Loucy (cell line): ENCODE results near the gene TOLLIP.

Experiments
- EZH2phosphoT487 ChIP-seq: fragments of 200-600 bp; IDR thresholded peaks from 2 replicates; pipeline ENCODE4 v1.6.1; 2018; ENCODE audit warnings: antibody characterized with exemption, mild to moderate bottlenecking, moderate library complexity, borderline replicate concordance
- TF ChIP-seq, protein P1 (sequence below): fragments of 200-600 bp; sonication (generic); conservative IDR thresholded peaks from 2 replicates; pipeline ENCODE4 v1.5.1; 2014; ENCODE audit warnings: mild to moderate bottlenecking, antibody characterized with exemption, low read length

DNA sequence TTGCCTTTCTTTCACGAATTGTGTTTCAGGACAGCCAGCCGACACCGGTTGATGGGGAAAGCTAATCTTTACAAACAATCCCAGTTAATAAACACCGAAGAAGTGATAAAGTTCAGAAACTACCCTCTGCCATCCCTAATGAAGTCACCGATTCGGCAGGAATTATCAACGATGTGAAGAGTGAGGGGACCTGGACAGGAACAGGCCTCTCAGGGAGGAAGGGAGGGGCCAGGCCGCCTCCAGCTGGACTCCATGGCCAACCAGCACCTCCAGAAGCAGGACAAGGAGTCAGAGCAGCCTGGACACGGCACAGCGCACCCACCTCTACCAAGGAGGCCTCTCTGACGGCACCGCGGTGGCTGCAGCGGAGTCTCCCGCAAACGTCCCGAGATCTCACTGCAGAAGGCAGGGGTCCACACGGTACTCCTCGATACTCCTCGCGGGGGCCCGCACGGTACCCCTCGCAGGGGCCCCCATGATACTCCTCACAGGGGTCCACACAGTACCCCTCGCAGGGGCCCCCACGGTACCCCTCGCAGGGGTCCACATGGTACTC is 3.9 kb downstream of the TOLLIP start:
- TF ChIP-seq, protein P1, sequence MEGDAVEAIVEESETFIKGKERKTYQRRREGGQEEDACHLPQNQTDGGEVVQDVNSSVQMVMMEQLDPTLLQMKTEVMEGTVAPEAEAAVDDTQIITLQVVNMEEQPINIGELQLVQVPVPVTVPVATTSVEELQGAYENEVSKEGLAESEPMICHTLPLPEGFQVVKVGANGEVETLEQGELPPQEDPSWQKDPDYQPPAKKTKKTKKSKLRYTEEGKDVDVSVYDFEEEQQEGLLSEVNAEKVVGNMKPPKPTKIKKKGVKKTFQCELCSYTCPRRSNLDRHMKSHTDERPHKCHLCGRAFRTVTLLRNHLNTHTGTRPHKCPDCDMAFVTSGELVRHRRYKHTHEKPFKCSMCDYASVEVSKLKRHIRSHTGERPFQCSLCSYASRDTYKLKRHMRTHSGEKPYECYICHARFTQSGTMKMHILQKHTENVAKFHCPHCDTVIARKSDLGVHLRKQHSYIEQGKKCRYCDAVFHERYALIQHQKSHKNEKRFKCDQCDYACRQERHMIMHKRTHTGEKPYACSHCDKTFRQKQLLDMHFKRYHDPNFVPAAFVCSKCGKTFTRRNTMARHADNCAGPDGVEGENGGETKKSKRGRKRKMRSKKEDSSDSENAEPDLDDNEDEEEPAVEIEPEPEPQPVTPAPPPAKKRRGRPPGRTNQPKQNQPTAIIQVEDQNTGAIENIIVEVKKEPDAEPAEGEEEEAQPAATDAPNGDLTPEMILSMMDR: no peak
- TF ChIP-seq EZH2phosphoT487: no peak
